H1 (cell line): ENCODE data around the gene MPRIP. TPM values are rescaled to one million over a fixed set of nuclear protein-coding genes. Genes with fewer than 3 reads are reported as not detected.
A peak's percentile ranks its signal among the peaks of the same experiment; 100 is the strongest.

ENCODE experiments used
- ATF2 ChIP-seq: IDR thresholded peaks from 2 replicates; pipeline ENCODE4 v1.6.1; 2012; ENCODE audit warnings: low read length, inconsistent platforms
- BCL11A ChIP-seq, 2 experiments: IDR thresholded peaks; one replicate each; pipeline ENCODE4 v1.6.1; 2011; ENCODE audit warnings: low read depth in 2 of 2, low read length in 2 of 2, mild to moderate bottlenecking in 2 of 2
- CBX8 ChIP-seq: fragments of 300-800, 300-1000 bp; sonication (generic); IDR thresholded peaks from 2 replicates; pipeline ENCODE4 v1.7.1; 2016; ENCODE audit warnings: low read depth, low read length, borderline replicate concordance
- CHD2 ChIP-seq: IDR thresholded peaks from 2 replicates; pipeline ENCODE4 v1.6.1; 2012; ENCODE audit warnings: low read length, improper control_type of control experiment
- CHD7 ChIP-seq: fragments of 300-600 bp; sonication (generic); IDR thresholded peaks from 2 replicates; pipeline ENCODE4 v1.7.1; 2012; ENCODE audit warnings: low read length, moderate library complexity, mild to moderate bottlenecking, inconsistent platforms; ENCODE audit not compliant: insufficient replicate concordance
- EP300 ChIP-seq, 2 experiments: IDR thresholded peaks; 1 replicate in 1 of 2; 2 replicates in 1 of 2; pipeline ENCODE4 v1.6.1; 2011 to 2012; ENCODE audit warnings: low read depth in 2 of 2, low read length in 2 of 2, mild to moderate bottlenecking in 2 of 2, borderline replicate concordance in 1 of 2, inconsistent platforms in 1 of 2, moderate library complexity in 1 of 2
- SAP30 ChIP-seq: fragments of 300-600 bp; sonication (generic); IDR thresholded peaks from 2 replicates; pipeline ENCODE4 v1.7.1; 2012; ENCODE audit warnings: low read length, moderate library complexity, mild to moderate bottlenecking, inconsistent platforms; ENCODE audit not compliant: insufficient read depth, insufficient replicate concordance
- polyA plus RNA-seq, 7 experiments: library from polyadenylated mRNA; depleted of rRNA in 3 of 7; stranded (reverse) in 5 of 7; unstranded in 2 of 7; fragments of >200 nt in 5 of 7; fragments of 200-250 nt in 2 of 7; gene quantifications; 1 replicate in 5 of 7; 2 replicates in 1 of 7; 4 replicates in 1 of 7; pipeline versions ENCODE4 v1.2.1 to v1.2.3, GENCODE V29; 2011 to 2013; ENCODE audit warnings: missing spikeins in 2 of 7, mixed read lengths in 2 of 7
- total RNA-seq: library from RNA; stranded (reverse); fragmentation: NEBNext Ultra II Directional; extraction: Animal tissue kit (Norgen Biotek cat#: 25700); gene quantifications from 2 replicates; pipeline ENCODE4 v1.2.1, GENCODE V29; 2021

MPRIP gene
- total and polyA plus RNA-seq, 2 of the 8 experiments (the other 6 are each of a cell fraction or from before 2014, with no cell fraction given) = 48.6 to 146 TPM

- TF ChIP-seq SAP30 (no peak), CHD7 (no peak), BCL11A (IDR thresholded peaks at IDR 0.05; ENCODE audit: low read depth in 2 of 2, low read length in 2 of 2) (no peak), EP300 (IDR thresholded peaks at IDR 0.05; ENCODE audit: borderline replicate concordance in 1 of 2, low read depth in 2 of 2, low read length in 2 of 2) (peak in 1 of 2 experiments; percentile 92; a peak in 2 of 3 replicates), ATF2 (no peak), CBX8 (no peak), CHD2 (no peak)
Observed at GRCh38 chr17:17237026-17237799, 195.0 kb downstream of the MPRIP start, which contains the start of gene FLCN (continued).
